ENCODE results near the gene LRRC63.

LRRC63 gene

GRCh38 chr13:46198696-46199193 is 13.0 kb upstream of the LRRC63 start:
- no peak overlapping the region for H3K4me3 ChIP-seq (ENCODE audit: low read depth, low read length)
- POLR2A ChIA-PET, result no interaction called here

GRCh38 chr13:46202188-46202795 is 9.4 kb upstream of the LRRC63 start:
- no peak for TF ChIP-seq CTCF (IDR thresholded peaks at IDR 0.05; ENCODE audit: insufficient read depth, low read length, missing control alignments)
- CTCF ChIA-PET, result no interaction called here
- POLR2A ChIA-PET, result no interaction called here
- no peak for DNase-seq (ENCODE audit: low read depth, low spot score)
- H3K4me3 ChIP-seq (ENCODE audit: low read depth, low read length), result no peak overlapping the region

More at GRCh38 chr13:46198696-46199193, 13.0 kb upstream of the LRRC63 start:
- no peak for DNase-seq (ENCODE audit: low read depth, low spot score)
- no peak for TF ChIP-seq CTCF (IDR thresholded peaks at IDR 0.05; ENCODE audit: insufficient read depth, low read length, missing control alignments)
- CTCF ChIA-PET, result no interaction called here

- POLR2A ChIA-PET, result no interaction called here
- TF ChIP-seq CTCF (IDR thresholded peaks at IDR 0.05; ENCODE audit: insufficient read depth, low read length, missing control alignments), result no peak
- DNase-seq (ENCODE audit: low read depth, low spot score), result no peak
- CTCF ChIA-PET, result no interaction called here
- no peak overlapping the region for H3K4me3 ChIP-seq (ENCODE audit: low read depth, low read length)
Observed at GRCh38 chr13:46202966-46203365, 8.8 kb upstream of the LRRC63 start.

GRCh38 chr13:46206143-46206542 is 5.6 kb upstream of the LRRC63 start:
- no peak overlapping the region for H3K4me3 ChIP-seq (ENCODE audit: low read depth, low read length)
- ChIA-PET POLR2A (no interaction called here), CTCF (no interaction called here)
- no peak for DNase-seq (ENCODE audit: low read depth, low spot score)
- no peak for TF ChIP-seq CTCF (IDR thresholded peaks at IDR 0.05; ENCODE audit: insufficient read depth, low read length, missing control alignments)

GRCh38 chr13:46207828-46208227 is 3.9 kb upstream of the LRRC63 start:
- ChIA-PET POLR2A (no interaction called here), CTCF (interaction anchor here (1.3 kb wide), 1 partner anchor 48 kb away, joined by 4 read pairs; no protein-coding TSS in a partner anchor)
- H3K4me3 ChIP-seq (ENCODE audit: low read depth, low read length), result no peak overlapping the region
- no peak for DNase-seq (ENCODE audit: low read depth, low spot score)
- no peak for TF ChIP-seq CTCF (IDR thresholded peaks at IDR 0.05; ENCODE audit: insufficient read depth, low read length, missing control alignments)

GRCh38 chr13:46210362-46211083 is 1.2 kb upstream of the LRRC63 start:
- no peak for DNase-seq (ENCODE audit: low read depth, low spot score)
- ChIA-PET POLR2A (no interaction called here), CTCF (interaction anchor here (1.0 kb wide), 1 partner anchor 50 kb away, joined by 4 read pairs; no protein-coding TSS in a partner anchor)
- no peak for TF ChIP-seq CTCF (IDR thresholded peaks at IDR 0.05; ENCODE audit: insufficient read depth, low read length, missing control alignments)
- H3K4me3 ChIP-seq (ENCODE audit: low read depth, low read length), result no peak overlapping the region

Data from AG04449 (cell line).